Measurements from ENCODE around the gene CACNA1A. TPM values are rescaled to one million over a fixed set of nuclear protein-coding genes. Genes with fewer than 3 reads are reported as not detected.
"Not testable (repeated sequence)": the region's sequence is repeated elsewhere in the genome, so short reads cannot be mapped to it uniquely, and the experiment has no call there.

Gene CACNA1A
- total RNA-seq, 1 donor from 2014 or later: 16.5 TPM

- DNase-seq (ENCODE audit: low spot score); H3K4me1 ChIP-seq; H3F3A ChIP-seq (ENCODE audit: low read depth); H3K36me3 Mint-ChIP-seq; H3K9me3 ChIP-seq (ENCODE audit: low read depth); H3K4me3 Mint-ChIP-seq; H3K4me2 ChIP-seq; H3K79me2 ChIP-seq (ENCODE audit: low read depth); H3K27ac Mint-ChIP-seq; H3K27ac ChIP-seq; H4K20me1 ChIP-seq (ENCODE audit: low read depth); H3K36me3 ChIP-seq; H3K9ac ChIP-seq; H3K9me3 Mint-ChIP-seq; H3K27me3 ChIP-seq; H3K4me3 ChIP-seq; H2AFZ ChIP-seq (replicated peaks); H3K27me3 Mint-ChIP-seq (ENCODE audit: insufficient read depth, low read depth): not testable (repeated sequence)
- peaks cover 14% of the 10 kb centered on the region for H3K4me1 Mint-ChIP-seq
Observed at GRCh38 chr19:13184926-13185325, 321.4 kb downstream of the CACNA1A start.

DNA sequence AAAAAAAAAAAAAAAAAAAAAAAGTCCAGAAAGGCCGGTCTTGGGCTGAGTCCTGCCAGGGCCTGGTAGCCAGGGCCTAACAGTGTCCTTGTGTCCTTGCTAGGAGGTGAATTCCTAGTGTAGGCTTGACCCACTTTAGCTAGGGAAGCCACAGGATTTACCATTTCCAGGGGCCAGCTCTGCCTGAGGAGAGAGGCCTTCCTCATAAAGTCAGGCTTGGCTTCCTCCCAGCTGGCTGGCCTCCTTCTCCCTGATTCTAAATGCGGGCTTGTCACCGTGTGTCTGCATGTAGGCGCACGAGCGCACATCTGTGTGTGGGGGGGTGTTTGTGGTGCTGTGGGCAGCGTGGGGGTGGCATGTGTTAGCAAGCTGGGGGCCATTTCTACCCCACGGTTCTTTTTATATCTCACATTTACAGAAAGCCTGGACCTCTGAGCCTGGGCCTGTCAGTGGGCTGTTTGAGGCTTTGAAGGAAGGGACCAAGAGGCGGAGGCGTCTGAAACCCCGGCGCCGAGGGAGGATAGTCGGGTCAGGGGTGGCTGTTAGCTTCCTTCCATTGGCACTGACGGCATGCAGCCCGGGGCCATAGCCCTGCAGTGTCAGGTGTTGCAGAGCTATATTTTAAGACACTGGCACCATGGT lies 324.4 kb downstream of the CACNA1A start:
- no peak overlapping the region for H3K4me3 ChIP-seq
- no peaks in the 10 kb centered on the region for H3K36me3 ChIP-seq
- H3F3A ChIP-seq (ENCODE audit: low read depth): peaks cover 3% of the 10 kb centered on the region
- no peak overlapping the region for H3K27ac ChIP-seq
- no peak overlapping the region for H2AFZ ChIP-seq (replicated peaks)
- H3K27me3 Mint-ChIP-seq (ENCODE audit: insufficient read depth, low read depth): peaks cover 8% of the 10 kb centered on the region
- H3K9me3 ChIP-seq (ENCODE audit: low read depth): no peaks in the 10 kb centered on the region
- H3K4me3 Mint-ChIP-seq: peak overlapping the region; percentile 23
- no peaks in the 10 kb centered on the region for H3K79me2 ChIP-seq (ENCODE audit: low read depth)
- no peak overlapping the region for H3K9ac ChIP-seq
- no peaks in the 10 kb centered on the region for H3K4me1 ChIP-seq
- TF ChIP-seq EZH2phosphoT487 (IDR thresholded peaks at IDR 0.05) (no peak), EZH2 (IDR thresholded peaks at IDR 0.05) (no peak)
- TF ChIP-seq, protein P1, sequence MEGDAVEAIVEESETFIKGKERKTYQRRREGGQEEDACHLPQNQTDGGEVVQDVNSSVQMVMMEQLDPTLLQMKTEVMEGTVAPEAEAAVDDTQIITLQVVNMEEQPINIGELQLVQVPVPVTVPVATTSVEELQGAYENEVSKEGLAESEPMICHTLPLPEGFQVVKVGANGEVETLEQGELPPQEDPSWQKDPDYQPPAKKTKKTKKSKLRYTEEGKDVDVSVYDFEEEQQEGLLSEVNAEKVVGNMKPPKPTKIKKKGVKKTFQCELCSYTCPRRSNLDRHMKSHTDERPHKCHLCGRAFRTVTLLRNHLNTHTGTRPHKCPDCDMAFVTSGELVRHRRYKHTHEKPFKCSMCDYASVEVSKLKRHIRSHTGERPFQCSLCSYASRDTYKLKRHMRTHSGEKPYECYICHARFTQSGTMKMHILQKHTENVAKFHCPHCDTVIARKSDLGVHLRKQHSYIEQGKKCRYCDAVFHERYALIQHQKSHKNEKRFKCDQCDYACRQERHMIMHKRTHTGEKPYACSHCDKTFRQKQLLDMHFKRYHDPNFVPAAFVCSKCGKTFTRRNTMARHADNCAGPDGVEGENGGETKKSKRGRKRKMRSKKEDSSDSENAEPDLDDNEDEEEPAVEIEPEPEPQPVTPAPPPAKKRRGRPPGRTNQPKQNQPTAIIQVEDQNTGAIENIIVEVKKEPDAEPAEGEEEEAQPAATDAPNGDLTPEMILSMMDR (IDR thresholded peaks at IDR 0.05): no peak
- H3K36me3 Mint-ChIP-seq: no peaks in the 10 kb centered on the region
- H3K27me3 ChIP-seq: no peaks in the 10 kb centered on the region
- peak overlapping the region; percentile 78 for H3K27ac Mint-ChIP-seq
- peaks cover 14% of the 10 kb centered on the region for H3K4me1 Mint-ChIP-seq
- no peaks in the 10 kb centered on the region for H4K20me1 ChIP-seq (ENCODE audit: low read depth)
- no peaks in the 10 kb centered on the region for H3K9me3 Mint-ChIP-seq
- H3K4me2 ChIP-seq: no peak overlapping the region
- DNase-seq (ENCODE audit: low spot score): no peak

- not testable (repeated sequence) for H3K79me2 ChIP-seq (ENCODE audit: low read depth); H3K36me3 ChIP-seq; H3K9me3 Mint-ChIP-seq; H3K27me3 Mint-ChIP-seq (ENCODE audit: insufficient read depth, low read depth); H3K4me3 Mint-ChIP-seq; H3K27ac ChIP-seq; H3K27me3 ChIP-seq; DNase-seq (ENCODE audit: low spot score); H3K36me3 Mint-ChIP-seq; H3K4me1 ChIP-seq; H3K9ac ChIP-seq; H3K4me3 ChIP-seq; H2AFZ ChIP-seq (replicated peaks); H3K4me2 ChIP-seq; H3K9me3 ChIP-seq (ENCODE audit: low read depth); H3F3A ChIP-seq (ENCODE audit: low read depth); H4K20me1 ChIP-seq (ENCODE audit: low read depth)
- Mint-ChIP-seq H3K4me1 (peaks cover 12% of the 10 kb centered on the region), H3K27ac (peak overlapping the region; percentile 72)
Observed at GRCh38 chr19:13178291-13178690, 328.0 kb downstream of the CACNA1A start.

- not testable (repeated sequence) for H3K9me3 Mint-ChIP-seq; H3K27ac ChIP-seq; H3K27ac Mint-ChIP-seq; DNase-seq (ENCODE audit: low spot score); H3K27me3 ChIP-seq; H3K9me3 ChIP-seq (ENCODE audit: low read depth); H3K36me3 Mint-ChIP-seq; H3K4me1 ChIP-seq; H3K36me3 ChIP-seq; H3K4me3 ChIP-seq; H4K20me1 ChIP-seq (ENCODE audit: low read depth); H3K79me2 ChIP-seq (ENCODE audit: low read depth); H3K9ac ChIP-seq; H3K4me2 ChIP-seq; H3F3A ChIP-seq (ENCODE audit: low read depth); H2AFZ ChIP-seq (replicated peaks); H3K4me3 Mint-ChIP-seq; H3K27me3 Mint-ChIP-seq (ENCODE audit: insufficient read depth, low read depth)
- peaks cover 12% of the 10 kb centered on the region for H3K4me1 Mint-ChIP-seq
Observed at GRCh38 chr19:13177584-13177983, 328.7 kb downstream of the CACNA1A start.

- no peaks in the 10 kb centered on the region for H3K27me3 ChIP-seq
- H2AFZ ChIP-seq (replicated peaks): no peak overlapping the region
- no peak for DNase-seq (ENCODE audit: low spot score)
- H3K4me2 ChIP-seq: no peak overlapping the region
- Mint-ChIP-seq H3K4me3 (no peak overlapping the region), H3K4me1 (peaks cover 9% of the 10 kb centered on the region), H3K36me3 (no peaks in the 10 kb centered on the region), H3K27ac (peak overlapping the region; percentile 63), H3K9me3 (no peaks in the 10 kb centered on the region), H3K27me3 (ENCODE audit: insufficient read depth, low read depth) (peaks cover 6% of the 10 kb centered on the region)
- no peaks in the 10 kb centered on the region for H3K79me2 ChIP-seq (ENCODE audit: low read depth)
- H3K9ac ChIP-seq: no peak overlapping the region
- H4K20me1 ChIP-seq (ENCODE audit: low read depth): no peaks in the 10 kb centered on the region
- TF ChIP-seq, protein P1 (IDR thresholded peaks at IDR 0.05): no peak
- TF ChIP-seq EZH2phosphoT487 (IDR thresholded peaks at IDR 0.05) (no peak), EZH2 (IDR thresholded peaks at IDR 0.05) (no peak)
- no peak overlapping the region for H3K27ac ChIP-seq
- no peaks in the 10 kb centered on the region for H3K36me3 ChIP-seq
- H3K9me3 ChIP-seq (ENCODE audit: low read depth): no peaks in the 10 kb centered on the region
- H3K4me1 ChIP-seq: no peaks in the 10 kb centered on the region
- H3F3A ChIP-seq (ENCODE audit: low read depth): no peaks in the 10 kb centered on the region
- H3K4me3 ChIP-seq: no peak overlapping the region
Observed at GRCh38 chr19:13176345-13176744, 329.9 kb downstream of the CACNA1A start.

All from neural progenitor cell (in vitro differentiated cells).